WERI-Rb-1 (cell line): ENCODE measurements around the gene VTA1.

Source experiments
- DNase-seq: peaks from one replicate; pipeline ENCODE4 v3.0.0-alpha.2; 2020
- H3K27ac ChIP-seq: fragments of 250-450 bp; sonication (Bioruptor Pico); 2 replicates; pipeline ENCODE4 v1.5.1; 2020; ENCODE audit warnings: mild to moderate bottlenecking, moderate library complexity
- H3K27me3 ChIP-seq: fragments of 250-450 bp; sonication (Bioruptor Pico); 2 replicates; pipeline ENCODE4 v1.5.1; 2021; ENCODE audit warnings: mild to moderate bottlenecking, low read depth, moderate library complexity; ENCODE audit not compliant: insufficient read depth, severe bottlenecking
- H3K36me3 ChIP-seq: fragments of 250-450 bp; sonication (Bioruptor Pico); 2 replicates; pipeline ENCODE4 v1.5.1; 2020; ENCODE audit warnings: mild to moderate bottlenecking, moderate library complexity
- H3K4me3 ChIP-seq: 2 replicates; pipeline ENCODE4 v1.5.1; 2011; ENCODE audit warnings: low read depth, mild to moderate bottlenecking, control low read depth, low read length
- H3K9me3 ChIP-seq: fragments of 250-450 bp; sonication (Bioruptor Pico); 2 replicates; pipeline ENCODE4 v1.5.1; 2021; ENCODE audit warnings: mild to moderate bottlenecking, moderate library complexity; ENCODE audit not compliant: severe bottlenecking
- TF ChIP-seq, protein P1 (sequence below): IDR thresholded peaks from 2 replicates; pipeline ENCODE4 v1.5.1; 2011; ENCODE audit warnings: low read depth, mild to moderate bottlenecking, control low read depth, inconsistent platforms, low read length

The VTA1 gene

DNA sequence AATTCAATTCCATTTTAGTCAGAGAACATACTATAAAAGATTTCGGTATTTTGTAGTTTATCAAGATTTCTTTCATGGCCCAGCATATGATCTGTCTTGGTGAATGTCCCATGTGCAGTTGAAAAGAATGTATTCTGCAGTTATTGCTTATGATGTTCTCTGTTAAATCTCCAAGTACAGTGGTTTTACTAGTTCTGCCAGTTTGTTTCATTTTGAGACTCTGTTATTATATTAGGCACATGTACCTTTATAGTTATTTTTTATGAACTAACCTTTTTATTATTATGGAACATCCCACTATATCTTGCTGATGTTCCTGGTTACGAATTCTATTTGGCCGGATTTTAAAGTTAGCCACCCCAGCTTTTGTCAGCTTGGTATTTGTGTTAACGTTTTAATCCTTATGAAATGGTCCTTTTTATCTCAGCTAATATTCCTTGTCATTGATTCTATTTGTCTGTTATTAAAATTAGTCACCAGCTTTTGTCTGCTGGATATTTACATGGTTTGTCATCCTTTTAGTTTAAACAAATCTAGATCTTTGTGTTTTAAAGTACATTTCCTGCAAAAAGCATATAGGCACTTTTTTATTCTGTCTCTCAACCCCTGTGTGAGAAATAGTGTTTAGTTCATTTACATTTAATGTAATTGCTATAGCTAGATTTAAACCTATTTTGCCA lies 48.9 kb downstream of the VTA1 start:
- no peak for DNase-seq
- TF ChIP-seq, protein P1, sequence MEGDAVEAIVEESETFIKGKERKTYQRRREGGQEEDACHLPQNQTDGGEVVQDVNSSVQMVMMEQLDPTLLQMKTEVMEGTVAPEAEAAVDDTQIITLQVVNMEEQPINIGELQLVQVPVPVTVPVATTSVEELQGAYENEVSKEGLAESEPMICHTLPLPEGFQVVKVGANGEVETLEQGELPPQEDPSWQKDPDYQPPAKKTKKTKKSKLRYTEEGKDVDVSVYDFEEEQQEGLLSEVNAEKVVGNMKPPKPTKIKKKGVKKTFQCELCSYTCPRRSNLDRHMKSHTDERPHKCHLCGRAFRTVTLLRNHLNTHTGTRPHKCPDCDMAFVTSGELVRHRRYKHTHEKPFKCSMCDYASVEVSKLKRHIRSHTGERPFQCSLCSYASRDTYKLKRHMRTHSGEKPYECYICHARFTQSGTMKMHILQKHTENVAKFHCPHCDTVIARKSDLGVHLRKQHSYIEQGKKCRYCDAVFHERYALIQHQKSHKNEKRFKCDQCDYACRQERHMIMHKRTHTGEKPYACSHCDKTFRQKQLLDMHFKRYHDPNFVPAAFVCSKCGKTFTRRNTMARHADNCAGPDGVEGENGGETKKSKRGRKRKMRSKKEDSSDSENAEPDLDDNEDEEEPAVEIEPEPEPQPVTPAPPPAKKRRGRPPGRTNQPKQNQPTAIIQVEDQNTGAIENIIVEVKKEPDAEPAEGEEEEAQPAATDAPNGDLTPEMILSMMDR: no peak
- Histone ChIP-seq H3K36me3 (peaks cover 13% of the 10 kb centered on the region; the same call in 1 of the 2 replicates), H3K4me3 (no peak overlapping the region), H3K9me3 (no peaks in the 10 kb centered on the region), H3K27me3 (no peaks in the 10 kb centered on the region), H3K27ac (no peak overlapping the region)

DNA sequence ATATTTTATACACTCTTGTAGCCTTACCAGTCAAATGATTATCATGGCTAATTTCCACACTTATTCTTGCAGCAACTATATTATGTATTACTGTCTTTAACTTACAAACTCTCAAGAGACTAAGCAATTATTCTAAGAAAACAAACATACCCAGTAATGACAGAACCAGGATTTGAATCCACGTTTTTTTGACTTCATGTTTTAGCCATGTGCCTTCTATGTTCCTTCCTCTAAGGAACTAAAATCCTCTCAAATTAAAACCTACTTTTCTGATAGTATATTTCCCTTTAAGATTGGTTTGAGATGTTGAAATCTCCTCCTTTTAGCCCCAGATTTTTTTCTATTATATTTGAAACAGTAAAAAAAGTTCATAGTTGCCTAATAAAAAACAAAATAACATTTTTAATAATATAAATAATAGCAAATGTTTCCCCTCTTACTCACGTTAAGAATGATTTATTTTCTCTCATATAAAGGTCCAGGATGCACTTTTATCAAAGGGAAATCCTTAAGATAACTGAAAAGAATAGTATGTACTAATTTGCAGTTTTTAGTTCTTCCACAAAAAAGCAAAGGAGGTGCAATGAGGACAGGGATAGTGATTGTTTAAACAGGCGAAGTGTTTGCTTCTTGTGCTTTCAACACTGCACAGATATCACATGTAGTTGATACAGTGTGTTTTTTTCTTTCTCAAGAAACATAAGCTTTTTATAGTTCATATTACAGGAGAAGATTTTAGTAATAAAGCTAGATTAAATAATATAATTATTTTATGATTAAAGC lies 54.0 kb downstream of the VTA1 start:
- H3K4me3 ChIP-seq: no peak overlapping the region
- TF ChIP-seq, protein P1: no peak
- no peak overlapping the region for H3K27ac ChIP-seq
- DNase-seq: no peak
- no peaks in the 10 kb centered on the region for H3K9me3 ChIP-seq
- peaks cover 16% of the 10 kb centered on the region for H3K36me3 ChIP-seq
- H3K27me3 ChIP-seq: no peaks in the 10 kb centered on the region

DNA sequence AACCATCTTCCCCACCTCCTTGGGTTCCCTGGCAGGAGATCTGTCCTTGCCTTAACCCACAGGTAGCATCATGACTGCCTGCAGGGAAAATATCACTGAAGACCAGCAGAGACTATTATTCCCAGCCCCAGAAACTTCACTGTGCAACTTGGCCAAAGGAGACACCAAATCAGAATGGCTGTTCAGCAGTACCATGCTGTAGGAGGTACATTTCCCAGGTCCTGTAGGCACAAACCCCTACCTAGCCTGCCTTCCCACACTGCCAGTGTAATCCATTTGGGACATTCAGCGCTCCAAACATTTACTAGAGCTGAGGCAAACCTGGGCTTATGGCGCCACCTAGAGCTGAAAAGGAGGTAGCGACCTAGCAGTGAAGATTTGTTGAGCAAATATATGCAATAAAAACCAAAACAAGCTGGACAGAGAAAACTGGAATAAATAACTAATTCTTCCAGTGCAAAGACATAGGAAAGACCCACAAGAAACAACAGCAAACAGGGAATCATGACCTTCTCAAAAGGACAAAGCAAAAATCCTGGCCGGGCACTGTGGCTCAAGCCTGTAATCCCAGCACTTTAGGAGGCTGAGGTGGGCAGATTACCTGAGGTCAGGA lies 60.3 kb downstream of the VTA1 start:
- H3K27me3 ChIP-seq: no peaks in the 10 kb centered on the region
- H3K4me3 ChIP-seq: no peak overlapping the region
- H3K27ac ChIP-seq: no peak overlapping the region
- DNase-seq: peak; percentile 45
- TF ChIP-seq, protein P1: peak; percentile 76
- H3K9me3 ChIP-seq: no peaks in the 10 kb centered on the region
- peaks cover 13% of the 10 kb centered on the region for H3K36me3 ChIP-seq

DNA sequence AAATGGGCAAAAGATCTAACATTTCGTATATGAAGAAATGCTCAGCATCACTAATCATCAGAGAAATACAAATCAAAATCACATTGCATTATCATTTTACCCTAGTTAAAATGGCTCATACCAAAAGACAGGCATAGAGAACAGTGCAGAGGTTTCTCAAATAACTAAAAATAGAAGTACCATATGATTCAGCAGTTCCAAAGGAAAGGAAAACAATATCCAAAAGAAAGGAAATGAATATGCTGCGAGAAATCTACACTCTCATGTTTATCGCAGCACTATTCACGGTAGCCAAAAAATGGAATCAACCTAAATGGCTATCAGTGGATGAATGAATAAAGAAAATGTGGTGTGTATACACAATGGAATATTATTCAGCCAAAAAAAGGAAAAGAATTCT lies 63.5 kb downstream of the VTA1 start:
- TF ChIP-seq, protein P1: no peak
- no peak overlapping the region for H3K4me3 ChIP-seq
- DNase-seq: no peak
- no peaks in the 10 kb centered on the region for H3K27me3 ChIP-seq
- no peaks in the 10 kb centered on the region for H3K9me3 ChIP-seq
- H3K27ac ChIP-seq: no peak overlapping the region
- H3K36me3 ChIP-seq: peaks cover 22% of the 10 kb centered on the region

DNA sequence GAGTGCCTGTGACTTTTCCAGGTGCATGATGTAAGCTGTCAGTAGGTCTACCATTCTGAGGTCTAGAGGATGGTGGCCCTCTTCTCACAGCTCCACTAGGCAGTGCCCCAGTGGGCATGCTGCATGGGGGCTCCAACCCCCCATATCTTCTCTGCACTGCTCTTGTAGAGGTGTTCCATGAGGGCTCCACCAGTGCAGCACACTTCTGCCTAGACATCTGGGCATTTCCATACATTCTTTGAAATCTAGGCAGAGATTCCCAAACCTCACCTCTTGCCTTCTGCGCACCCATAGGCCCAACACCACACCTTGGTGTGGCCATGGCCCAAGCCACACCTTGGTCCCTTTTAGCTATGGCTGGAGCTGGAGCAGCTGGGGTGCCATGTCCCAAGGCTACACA lies 66.3 kb downstream of the VTA1 start:
- H3K27ac ChIP-seq: no peak overlapping the region
- no peak for DNase-seq
- H3K36me3 ChIP-seq: peaks cover 18% of the 10 kb centered on the region
- H3K4me3 ChIP-seq: no peak overlapping the region
- H3K27me3 ChIP-seq: no peaks in the 10 kb centered on the region
- TF ChIP-seq, protein P1: no peak
- H3K9me3 ChIP-seq: no peaks in the 10 kb centered on the region
